ENCODE measurements around the gene CILP2. TPM values are rescaled to one million over a fixed set of nuclear protein-coding genes. Genes with fewer than 3 reads are reported as not detected.

The CILP2 gene
- total RNA-seq, 4 donors from 2014 or later = 0.19 to 0.27 TPM; not detected in 2

DNA sequence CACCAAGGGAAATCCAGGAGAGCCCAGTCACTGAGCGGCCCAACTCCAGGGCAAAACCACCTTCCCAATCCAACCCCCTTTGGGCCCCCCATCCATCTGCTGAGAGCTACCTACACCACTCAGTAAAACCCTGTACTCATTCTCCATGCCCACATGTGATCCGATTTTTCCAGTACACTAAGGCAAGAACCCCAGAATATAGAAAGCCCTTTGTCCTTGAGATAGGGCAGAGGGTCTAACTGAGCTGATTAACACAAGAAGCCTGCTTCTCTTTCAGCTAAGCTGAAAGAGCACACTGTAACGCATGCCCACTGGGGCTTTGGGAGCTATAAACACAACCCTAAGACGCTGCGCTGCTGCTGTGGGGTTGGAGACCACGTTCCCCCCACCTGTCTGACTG is 44.4 kb downstream of the CILP2 start:
- no peak overlapping the region for H3K27ac ChIP-seq
- no peaks in the 10 kb centered on the region for H3K36me3 ChIP-seq
- no peak for ATAC-seq
- H3K4me1 ChIP-seq = no peaks in the 10 kb centered on the region
- 74 to 87% methylated on average over 2 to 3 of the region's 6 CpGs for WGBS, 2 donors (ENCODE audit: low coverage in 1 of 2)
- TF ChIP-seq EP300 (IDR thresholded peaks at IDR 0.05) = no peak
- TF ChIP-seq POLR2A (IDR thresholded peaks at IDR 0.05) = no peak
- no peak overlapping the region for H3K4me3 ChIP-seq
- H3K27me3 ChIP-seq = peaks cover 3% of the 10 kb centered on the region
- no peaks in the 10 kb centered on the region for H3K9me3 ChIP-seq

DNA sequence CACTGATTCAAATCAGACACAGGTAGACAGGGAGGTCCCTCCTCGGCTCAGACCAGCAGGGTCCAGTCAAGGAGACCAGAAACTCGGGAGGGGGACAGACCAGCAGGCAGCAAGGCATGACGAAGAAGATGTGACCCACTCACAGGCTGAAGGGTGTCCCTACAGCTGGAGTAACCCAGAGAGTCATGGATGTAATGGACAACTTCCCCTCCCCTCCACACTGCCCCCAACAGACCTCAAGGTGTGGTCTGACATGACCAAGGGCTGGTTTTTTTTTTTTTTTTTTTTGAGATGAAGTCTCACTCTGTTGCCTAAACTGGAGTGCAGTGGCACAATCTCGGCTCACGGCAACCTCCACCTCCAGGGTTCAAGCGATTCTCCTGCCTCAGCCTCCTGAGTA is 46.3 kb downstream of the CILP2 start:
- Histone ChIP-seq H3K9me3 (no peaks in the 10 kb centered on the region), H3K4me3 (no peak overlapping the region), H3K27ac (no peak overlapping the region), H3K4me1 (no peaks in the 10 kb centered on the region), H3K27me3 (peaks cover 3% of the 10 kb centered on the region), H3K36me3 (no peaks in the 10 kb centered on the region)
- TF ChIP-seq POLR2AphosphoS5 (IDR thresholded peaks at IDR 0.05) (no peak), EP300 (IDR thresholded peaks at IDR 0.05) (no peak), POLR2A (IDR thresholded peaks at IDR 0.05) (no peak)
- TF ChIP-seq, protein P1, sequence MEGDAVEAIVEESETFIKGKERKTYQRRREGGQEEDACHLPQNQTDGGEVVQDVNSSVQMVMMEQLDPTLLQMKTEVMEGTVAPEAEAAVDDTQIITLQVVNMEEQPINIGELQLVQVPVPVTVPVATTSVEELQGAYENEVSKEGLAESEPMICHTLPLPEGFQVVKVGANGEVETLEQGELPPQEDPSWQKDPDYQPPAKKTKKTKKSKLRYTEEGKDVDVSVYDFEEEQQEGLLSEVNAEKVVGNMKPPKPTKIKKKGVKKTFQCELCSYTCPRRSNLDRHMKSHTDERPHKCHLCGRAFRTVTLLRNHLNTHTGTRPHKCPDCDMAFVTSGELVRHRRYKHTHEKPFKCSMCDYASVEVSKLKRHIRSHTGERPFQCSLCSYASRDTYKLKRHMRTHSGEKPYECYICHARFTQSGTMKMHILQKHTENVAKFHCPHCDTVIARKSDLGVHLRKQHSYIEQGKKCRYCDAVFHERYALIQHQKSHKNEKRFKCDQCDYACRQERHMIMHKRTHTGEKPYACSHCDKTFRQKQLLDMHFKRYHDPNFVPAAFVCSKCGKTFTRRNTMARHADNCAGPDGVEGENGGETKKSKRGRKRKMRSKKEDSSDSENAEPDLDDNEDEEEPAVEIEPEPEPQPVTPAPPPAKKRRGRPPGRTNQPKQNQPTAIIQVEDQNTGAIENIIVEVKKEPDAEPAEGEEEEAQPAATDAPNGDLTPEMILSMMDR (IDR thresholded peaks at IDR 0.05) = no peak
- 83 to 93% methylated on average over 3 of the region's 6 CpGs for WGBS, 2 donors (ENCODE audit: low coverage in 1 of 2)
- ATAC-seq = no peak

DNA sequence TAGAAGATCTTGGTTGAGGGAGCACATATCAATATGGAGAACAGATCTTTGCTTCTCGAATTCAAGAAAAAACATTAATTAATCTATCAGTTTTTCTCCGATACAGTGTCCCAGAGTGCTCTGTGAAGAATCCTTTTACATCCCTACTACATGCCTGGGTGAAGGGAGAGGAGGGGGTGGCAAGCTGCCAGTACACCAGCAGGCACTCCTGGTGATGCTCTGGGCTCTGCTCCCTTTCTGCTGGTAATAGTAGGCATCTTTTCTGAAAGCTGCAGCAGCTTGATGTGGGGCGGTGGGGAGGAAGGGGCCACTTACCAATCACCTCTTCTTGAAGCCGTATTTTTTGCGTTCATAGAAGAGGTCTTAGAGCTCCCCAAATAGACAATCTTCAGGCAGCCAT is 49.7 kb downstream of the CILP2 start:
- no peak overlapping the region for H3K27ac ChIP-seq
- no peak for ATAC-seq
- 91 to 94% methylated on average over 5 of the region's 5 CpGs for WGBS, 2 donors (ENCODE audit: low coverage in 1 of 2)
- no peak for TF ChIP-seq POLR2A (IDR thresholded peaks at IDR 0.05)
- TF ChIP-seq, protein P1 (IDR thresholded peaks at IDR 0.05) = no peak
- no peak for TF ChIP-seq EP300 (IDR thresholded peaks at IDR 0.05)
- TF ChIP-seq POLR2AphosphoS5 (IDR thresholded peaks at IDR 0.05) = no peak
- H3K9me3 ChIP-seq = no peaks in the 10 kb centered on the region
- H3K4me3 ChIP-seq = no peak overlapping the region
- H3K4me1 ChIP-seq = peaks cover 0 to 15% (median 5%) of the 10 kb centered on the region in 3 donors
- no peaks in the 10 kb centered on the region for H3K36me3 ChIP-seq
- no peaks in the 10 kb centered on the region for H3K27me3 ChIP-seq

DNA sequence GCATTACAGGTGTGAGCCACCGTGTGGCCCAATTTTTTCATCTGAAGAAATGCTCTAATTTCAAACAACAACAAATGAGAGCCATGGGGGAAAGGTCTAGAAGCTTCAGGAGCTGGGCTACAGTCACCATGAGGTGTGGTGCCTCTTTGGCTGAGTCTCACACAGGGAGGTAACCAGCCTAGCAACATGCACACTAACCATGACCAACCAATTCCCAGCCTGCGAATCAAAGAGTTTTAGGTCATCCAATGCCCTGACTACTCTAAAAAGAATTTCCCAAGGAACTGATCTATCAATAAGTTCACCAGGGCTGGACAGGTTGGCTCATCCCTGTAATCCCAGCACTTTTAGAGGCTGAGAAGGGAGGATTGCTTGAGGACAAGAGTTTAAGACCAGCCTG is 50.5 kb downstream of the CILP2 start:
- Histone ChIP-seq H3K9me3 (no peaks in the 10 kb centered on the region), H3K36me3 (no peaks in the 10 kb centered on the region), H3K27ac (no peak overlapping the region), H3K4me3 (no peak overlapping the region), H3K4me1 (peaks cover 0 to 15% (median 5%) of the 10 kb centered on the region in 3 donors), H3K27me3 (no peaks in the 10 kb centered on the region)
- ATAC-seq = no peak
- WGBS, 2 donors (ENCODE audit: low coverage in 1 of 2) = 63% methylated on average over 1 of the region's 2 CpGs; no CpG with 5 or more reads in 1 of the 2 donors
- TF ChIP-seq POLR2AphosphoS5 (IDR thresholded peaks at IDR 0.05) (no peak), EP300 (IDR thresholded peaks at IDR 0.05) (no peak), POLR2A (IDR thresholded peaks at IDR 0.05) (no peak)
- TF ChIP-seq, protein P1 (IDR thresholded peaks at IDR 0.05) = no peak

DNA sequence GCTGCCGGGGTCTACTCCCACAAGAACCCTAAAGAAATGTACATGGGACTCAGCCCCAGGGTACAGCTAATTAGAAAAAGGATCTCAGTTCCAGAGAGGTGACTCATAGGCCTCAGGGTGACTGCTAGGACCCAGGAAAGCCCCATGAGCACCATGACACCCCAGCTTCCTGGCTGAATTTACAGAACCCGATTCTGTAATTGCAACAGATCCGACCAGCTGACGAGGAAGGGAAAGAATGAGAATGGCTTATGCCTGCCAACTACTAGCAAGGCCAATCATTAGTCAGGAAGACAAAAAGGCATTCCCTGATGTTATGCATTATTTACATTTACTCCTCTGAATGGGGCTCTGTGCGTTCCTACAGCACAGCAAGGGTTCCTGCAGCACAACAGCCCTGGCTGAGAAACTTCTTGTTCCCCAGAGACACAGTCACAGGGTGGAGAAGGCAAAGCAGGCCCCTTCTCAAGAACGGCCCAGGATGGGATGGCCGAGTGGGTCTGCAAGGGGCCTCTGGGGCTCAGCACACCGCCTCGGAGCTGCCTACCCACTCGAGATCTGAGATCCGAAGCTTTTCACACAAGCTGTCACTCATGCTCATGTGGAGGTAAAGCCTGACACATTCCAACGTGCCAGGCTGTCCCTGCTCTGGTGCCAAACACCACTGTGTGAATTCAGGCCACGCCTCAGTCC is 53.2 kb downstream of the CILP2 start:
- Histone ChIP-seq H3K27ac (peak overlapping the region in 3 of 4 donors; percentile 28 to 36 (median 33)), H3K27me3 (no peaks in the 10 kb centered on the region), H3K36me3 (no peaks in the 10 kb centered on the region), H3K4me1 (peaks cover 0 to 15% (median 5%) of the 10 kb centered on the region in 3 donors), H3K9me3 (no peaks in the 10 kb centered on the region), H3K4me3 (no peak overlapping the region)
- TF ChIP-seq EP300 (IDR thresholded peaks at IDR 0.05) (no peak), POLR2A (IDR thresholded peaks at IDR 0.05) (no peak), POLR2AphosphoS5 (IDR thresholded peaks at IDR 0.05) (peak; percentile 26)
- TF ChIP-seq, protein P1 (IDR thresholded peaks at IDR 0.05) = no peak
- peak; percentile 43 for ATAC-seq
- 9 to 20% methylated on average over 4 to 5 of the region's 13 CpGs for WGBS, 2 donors (ENCODE audit: low coverage in 1 of 2)
